ENCODE measurements around the gene RPL10. TPM values are rescaled to one million over a fixed set of nuclear protein-coding genes. Genes with fewer than 3 reads are reported as not detected.

The RPL10 gene
- total and polyA plus RNA-seq, 2 donors: 3,691 to 5,631 TPM

DNA sequence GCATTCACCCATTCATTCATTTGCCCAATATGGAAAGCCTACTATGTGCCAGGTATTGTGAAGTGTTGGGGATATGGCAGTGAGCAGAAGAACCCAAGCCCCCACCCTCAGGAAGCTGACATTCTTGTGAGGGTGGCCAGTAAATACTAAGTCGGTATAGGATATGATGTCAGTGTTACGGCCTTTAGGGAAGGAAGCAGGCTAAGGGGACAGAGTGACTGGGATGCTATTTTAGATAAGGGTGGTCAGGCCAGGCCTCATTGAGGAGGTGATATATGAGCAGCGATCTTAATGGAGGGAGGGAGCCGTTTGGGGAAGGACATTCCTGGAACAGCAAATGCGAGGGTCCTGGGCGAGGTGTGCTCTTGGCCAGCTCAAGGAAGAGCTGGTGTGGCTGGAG is 32.3 kb downstream of the RPL10 start:
- no peaks in the 10 kb centered on the region for H3K36me3 ChIP-seq (ENCODE audit: insufficient read depth)
- no peak for DNase-seq (ENCODE audit: extremely low spot score)
- no peak overlapping the region for H3K27ac ChIP-seq (ENCODE audit: low read depth)
- no peaks in the 10 kb centered on the region for H3K4me1 ChIP-seq (ENCODE audit: insufficient read depth)
- H3K4me3 ChIP-seq (ENCODE audit: low read depth, low read length): no peak overlapping the region
- WGBS: 63% methylated on average over 6 of the region's 6 CpGs

DNA sequence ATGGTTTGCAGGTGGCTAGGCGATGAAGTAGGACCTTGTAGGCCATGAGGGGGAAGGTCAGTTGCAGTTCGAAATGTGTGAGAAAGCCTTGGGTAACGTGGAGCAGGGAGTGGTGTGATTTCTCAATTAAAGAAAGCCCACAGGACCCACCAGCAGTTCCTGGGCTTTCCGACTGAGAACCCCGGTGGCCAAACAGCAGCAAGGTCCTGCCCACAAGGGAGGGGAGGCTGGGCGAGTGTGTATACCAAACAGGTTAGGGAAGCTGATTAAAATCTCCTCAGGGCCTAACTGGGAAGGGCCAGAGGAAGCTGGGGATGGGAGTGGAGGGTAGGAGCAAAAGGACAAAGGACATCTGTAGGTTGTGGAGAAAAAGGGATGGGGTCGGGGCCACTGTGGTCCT is 32.7 kb downstream of the RPL10 start:
- WGBS: 76% methylated on average over 7 of the region's 7 CpGs
- no peaks in the 10 kb centered on the region for H3K4me1 ChIP-seq (ENCODE audit: insufficient read depth)
- no peak overlapping the region for H3K4me3 ChIP-seq (ENCODE audit: low read depth, low read length)
- no peaks in the 10 kb centered on the region for H3K36me3 ChIP-seq (ENCODE audit: insufficient read depth)
- DNase-seq (ENCODE audit: extremely low spot score): no peak
- H3K27ac ChIP-seq (ENCODE audit: low read depth): peak overlapping the region; percentile 30

DNA sequence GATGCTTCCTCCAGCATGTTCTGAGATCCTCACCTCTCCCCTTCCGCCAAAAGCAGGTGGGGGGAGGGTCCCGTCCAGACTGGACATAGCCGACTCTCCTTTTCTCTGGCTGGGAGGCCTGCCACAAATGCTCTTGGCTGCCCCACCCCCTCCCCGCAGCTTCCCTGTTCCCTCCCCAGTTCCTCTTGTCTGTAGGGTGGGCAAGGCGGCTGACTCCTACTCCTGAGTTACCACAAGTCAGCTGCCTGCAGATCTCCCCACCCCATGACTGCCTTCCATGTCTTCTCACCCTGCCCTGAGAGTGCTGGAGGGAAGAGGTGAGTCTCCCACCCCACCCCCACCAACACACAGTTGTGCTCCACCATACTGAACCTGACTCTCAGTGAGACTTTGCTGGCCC is 33.2 kb downstream of the RPL10 start:
- Histone ChIP-seq H3K4me1 (ENCODE audit: insufficient read depth) (no peaks in the 10 kb centered on the region), H3K4me3 (ENCODE audit: low read depth, low read length) (no peak overlapping the region), H3K36me3 (ENCODE audit: insufficient read depth) (no peaks in the 10 kb centered on the region), H3K27ac (ENCODE audit: low read depth) (peak overlapping the region; percentile 30)
- DNase-seq (ENCODE audit: extremely low spot score): no peak
- 69% methylated on average over 5 of the region's 5 CpGs for WGBS

DNA sequence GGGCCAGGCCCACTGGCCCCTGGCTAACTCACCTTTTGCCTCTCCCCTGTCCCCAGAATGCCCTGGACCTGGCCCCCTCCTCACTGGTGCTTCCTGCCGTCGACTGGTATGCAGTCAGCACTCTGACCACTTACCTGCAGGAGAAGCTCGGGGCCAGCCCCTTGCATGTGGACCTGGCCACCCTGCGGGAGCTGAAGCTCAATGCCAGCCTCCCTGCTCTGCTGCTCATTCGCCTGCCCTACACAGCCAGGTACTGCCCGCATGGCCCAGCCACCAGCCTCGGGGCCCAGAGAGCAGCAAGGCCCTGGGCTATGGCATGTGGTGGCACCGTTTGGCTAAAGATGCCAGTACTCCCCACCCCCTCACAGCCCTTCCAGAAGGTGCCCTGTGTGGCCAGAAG is 34.0 kb downstream of the RPL10 start:
- Histone ChIP-seq H3K36me3 (ENCODE audit: insufficient read depth) (no peaks in the 10 kb centered on the region), H3K4me3 (ENCODE audit: low read depth, low read length) (no peak overlapping the region), H3K4me1 (ENCODE audit: insufficient read depth) (no peaks in the 10 kb centered on the region), H3K27ac (ENCODE audit: low read depth) (no peak overlapping the region)
- 93% methylated on average over 8 of the region's 8 CpGs for WGBS
- no peak for DNase-seq (ENCODE audit: extremely low spot score)

DNA sequence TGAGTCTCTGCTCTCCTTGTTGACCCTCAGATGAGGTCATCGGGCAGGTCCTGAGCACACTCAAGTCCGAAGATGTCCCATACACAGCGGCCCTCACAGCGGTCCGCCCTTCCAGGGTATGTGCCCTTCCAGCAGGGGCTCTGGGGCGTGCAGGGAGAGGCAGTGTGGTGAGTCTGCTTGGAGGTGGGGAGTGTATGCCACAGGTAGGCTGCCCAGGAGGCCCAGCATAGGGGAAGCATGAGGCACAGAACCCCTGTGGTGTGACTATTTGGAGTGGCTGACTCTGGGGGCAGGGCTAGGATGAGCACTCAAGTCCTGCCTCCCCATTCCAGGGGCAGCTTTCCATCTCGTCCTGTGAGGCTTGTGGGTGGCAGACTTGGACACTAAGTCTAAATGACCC is 35.4 kb downstream of the RPL10 start:
- no peak overlapping the region for H3K27ac ChIP-seq (ENCODE audit: low read depth)
- H3K4me3 ChIP-seq (ENCODE audit: low read depth, low read length): no peak overlapping the region
- 89% methylated on average over 7 of the region's 7 CpGs for WGBS
- H3K4me1 ChIP-seq (ENCODE audit: insufficient read depth): no peaks in the 10 kb centered on the region
- no peak for DNase-seq (ENCODE audit: extremely low spot score)
- H3K36me3 ChIP-seq (ENCODE audit: insufficient read depth): no peaks in the 10 kb centered on the region

DNA sequence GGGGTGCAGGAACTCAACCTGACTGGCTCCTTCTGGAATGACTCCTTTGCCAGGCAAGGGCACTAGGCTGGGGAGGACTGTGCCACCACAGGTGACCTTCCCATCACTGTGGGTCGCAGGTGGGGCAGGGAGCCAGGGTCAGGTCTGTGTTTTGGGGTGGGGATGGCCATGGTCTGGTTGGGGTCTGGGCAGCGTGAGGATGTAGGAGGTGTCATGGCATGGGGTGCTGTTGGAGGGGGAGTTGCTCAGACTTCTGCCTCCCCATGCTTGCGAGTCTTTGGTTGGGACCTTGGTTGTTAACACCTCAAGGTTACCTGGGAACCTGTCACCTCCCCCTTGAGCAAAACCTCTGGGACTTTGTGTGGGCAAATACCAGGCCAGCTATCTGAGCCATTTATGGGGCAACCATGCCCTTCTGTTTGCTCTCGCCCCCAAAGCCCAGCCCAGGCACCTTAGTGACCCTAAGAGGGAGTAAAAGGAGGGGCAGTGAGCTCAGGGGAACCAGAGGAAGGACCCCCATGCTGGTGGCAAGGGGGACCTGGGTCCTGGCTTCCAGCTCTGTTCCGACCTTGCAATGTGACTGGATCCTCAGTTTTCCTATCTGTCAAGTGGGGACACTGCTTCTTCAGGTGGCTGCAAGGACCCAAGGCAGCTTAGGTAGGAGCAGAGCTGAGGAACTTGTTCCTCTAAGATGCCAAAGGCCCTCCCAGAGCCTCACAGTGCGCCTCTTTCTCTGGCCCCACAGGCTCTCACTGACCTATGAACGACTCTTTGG is 36.4 kb downstream of the RPL10 start:
- WGBS: 92% methylated on average over 7 of the region's 7 CpGs
- Histone ChIP-seq H3K4me3 (ENCODE audit: low read depth, low read length) (no peak overlapping the region), H3K4me1 (ENCODE audit: insufficient read depth) (no peaks in the 10 kb centered on the region), H3K27ac (ENCODE audit: low read depth) (no peak overlapping the region), H3K36me3 (ENCODE audit: insufficient read depth) (no peaks in the 10 kb centered on the region)
- no peak for DNase-seq (ENCODE audit: extremely low spot score)

DNA sequence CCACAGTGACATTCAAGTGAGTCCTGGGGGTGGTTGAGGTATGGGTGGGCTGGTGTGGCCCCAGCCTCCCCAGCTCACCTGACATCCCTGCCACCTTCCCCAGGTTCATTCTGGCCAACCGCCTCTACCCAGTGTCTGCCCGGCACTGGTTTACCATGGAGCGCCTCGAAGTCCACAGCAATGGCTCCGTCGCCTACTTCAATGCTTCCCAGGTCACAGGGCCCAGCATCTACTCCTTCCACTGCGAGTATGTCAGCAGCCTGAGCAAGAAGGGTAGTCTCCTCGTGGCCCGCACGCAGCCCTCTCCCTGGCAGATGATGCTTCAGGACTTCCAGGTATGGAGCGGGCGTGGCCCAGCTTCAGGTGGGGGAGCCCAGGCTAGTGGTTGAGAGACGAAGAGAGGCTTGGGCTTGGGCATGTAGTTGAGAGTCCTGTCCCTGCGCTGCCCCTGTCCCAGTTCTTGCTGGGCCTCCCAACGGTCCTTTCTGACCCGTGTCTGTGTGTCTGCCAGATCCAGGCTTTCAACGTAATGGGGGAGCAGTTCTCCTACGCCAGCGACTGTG is 37.1 kb downstream of the RPL10 start:
- Histone ChIP-seq H3K36me3 (ENCODE audit: insufficient read depth) (no peaks in the 10 kb centered on the region), H3K4me1 (ENCODE audit: insufficient read depth) (no peaks in the 10 kb centered on the region), H3K27ac (ENCODE audit: low read depth) (no peak overlapping the region), H3K4me3 (ENCODE audit: low read depth, low read length) (no peak overlapping the region)
- DNase-seq (ENCODE audit: extremely low spot score): no peak
- WGBS: 94% methylated on average over 19 of the region's 19 CpGs

DNA sequence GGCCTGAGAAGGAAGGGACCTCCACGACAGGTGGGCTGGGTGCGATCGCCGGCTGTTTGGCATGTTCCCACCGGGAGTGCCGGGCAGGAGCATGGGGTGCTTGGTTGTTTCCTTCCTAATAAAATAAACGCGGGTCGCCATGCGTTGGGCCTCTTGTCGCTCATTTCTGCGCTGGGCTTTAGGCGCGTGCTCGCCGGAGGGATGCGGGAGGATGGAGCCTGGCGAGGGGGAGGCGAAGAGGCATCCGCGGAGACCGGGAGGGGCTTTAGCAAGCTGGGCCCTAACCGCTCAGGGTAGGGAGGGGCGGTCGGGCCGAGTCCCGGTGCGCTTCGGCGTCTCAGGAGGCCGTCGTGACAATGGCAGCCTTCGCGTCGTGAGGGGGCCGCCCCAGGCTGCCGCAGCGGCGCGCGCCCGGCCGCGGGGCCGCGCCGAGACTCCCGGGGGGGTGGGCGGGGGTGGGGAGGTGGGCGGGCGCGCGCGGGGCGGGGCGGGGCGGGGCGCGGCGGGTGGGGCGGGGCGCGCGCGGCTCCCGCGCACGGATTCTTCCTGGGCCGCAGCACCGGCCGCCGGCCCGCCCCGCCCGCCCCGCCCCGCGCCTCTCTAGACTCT is 38.3 kb downstream of the RPL10 start:
- 3% methylated on average over 49 of the region's 78 CpGs for WGBS
- Histone ChIP-seq H3K27ac (ENCODE audit: low read depth) (peak overlapping the region; percentile 95), H3K4me3 (ENCODE audit: low read depth, low read length) (peak overlapping the region; percentile 82), H3K36me3 (ENCODE audit: insufficient read depth) (no peaks in the 10 kb centered on the region), H3K4me1 (ENCODE audit: insufficient read depth) (no peaks in the 10 kb centered on the region)
- no peak for DNase-seq (ENCODE audit: extremely low spot score)

DNA sequence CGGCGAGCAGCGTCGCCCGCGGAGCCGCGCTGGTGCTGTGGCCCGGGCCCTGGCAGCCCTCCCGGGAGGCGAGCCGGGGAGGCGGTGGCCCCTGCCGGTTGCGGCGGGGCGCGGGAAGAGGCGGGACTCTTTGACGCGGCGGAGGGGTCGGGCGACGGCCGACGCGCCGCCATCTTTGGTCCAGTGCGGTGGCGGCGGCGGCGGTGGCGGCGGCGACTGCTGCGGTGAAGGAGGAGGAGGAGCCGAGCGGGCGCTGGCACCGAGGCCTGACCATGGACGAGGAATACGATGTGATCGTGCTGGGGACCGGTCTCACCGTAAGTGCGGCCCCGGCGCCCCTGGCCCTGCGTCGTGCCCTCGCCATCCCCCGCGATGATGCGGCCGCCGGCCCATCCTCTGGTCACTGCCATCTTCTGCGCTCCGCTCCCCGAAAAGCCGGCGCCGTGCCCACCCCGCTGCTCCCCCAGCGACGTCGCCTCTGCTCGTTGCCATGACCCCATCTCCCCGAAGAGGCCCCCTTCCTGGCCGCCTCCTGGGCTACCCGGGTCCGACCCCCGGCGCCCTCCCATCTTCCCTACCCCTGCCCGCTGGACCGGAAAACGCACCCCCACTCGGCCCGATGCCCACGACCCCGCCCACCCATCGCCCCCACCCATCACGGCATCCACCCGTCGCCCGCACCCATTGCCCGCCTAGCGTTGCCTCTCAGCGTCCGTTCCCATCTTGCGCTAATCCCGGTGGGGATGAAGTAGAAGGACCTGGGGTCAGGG is 39.0 kb downstream of the RPL10 start, which contains the start of gene GDI1:
Gene GDI1 (plus strand): TSS at position 172 of the 770 bp plus-strand sequence. CDS start 101 bp downstream, at position 273.
- peak within 1 kb of the TSS; percentile 82 for H3K4me3 ChIP-seq (ENCODE audit: low read depth, low read length)
- H3K36me3 ChIP-seq (ENCODE audit: insufficient read depth): no peaks in the 10 kb centered on the region
- under 1% methylated on average over 63 of the region's 93 CpGs for WGBS
- no peak for DNase-seq (ENCODE audit: extremely low spot score)
- no peaks in the 10 kb centered on the region for H3K4me1 ChIP-seq (ENCODE audit: insufficient read depth)
- H3K27ac ChIP-seq (ENCODE audit: low read depth): peak within 1 kb of the TSS; percentile 95

DNA sequence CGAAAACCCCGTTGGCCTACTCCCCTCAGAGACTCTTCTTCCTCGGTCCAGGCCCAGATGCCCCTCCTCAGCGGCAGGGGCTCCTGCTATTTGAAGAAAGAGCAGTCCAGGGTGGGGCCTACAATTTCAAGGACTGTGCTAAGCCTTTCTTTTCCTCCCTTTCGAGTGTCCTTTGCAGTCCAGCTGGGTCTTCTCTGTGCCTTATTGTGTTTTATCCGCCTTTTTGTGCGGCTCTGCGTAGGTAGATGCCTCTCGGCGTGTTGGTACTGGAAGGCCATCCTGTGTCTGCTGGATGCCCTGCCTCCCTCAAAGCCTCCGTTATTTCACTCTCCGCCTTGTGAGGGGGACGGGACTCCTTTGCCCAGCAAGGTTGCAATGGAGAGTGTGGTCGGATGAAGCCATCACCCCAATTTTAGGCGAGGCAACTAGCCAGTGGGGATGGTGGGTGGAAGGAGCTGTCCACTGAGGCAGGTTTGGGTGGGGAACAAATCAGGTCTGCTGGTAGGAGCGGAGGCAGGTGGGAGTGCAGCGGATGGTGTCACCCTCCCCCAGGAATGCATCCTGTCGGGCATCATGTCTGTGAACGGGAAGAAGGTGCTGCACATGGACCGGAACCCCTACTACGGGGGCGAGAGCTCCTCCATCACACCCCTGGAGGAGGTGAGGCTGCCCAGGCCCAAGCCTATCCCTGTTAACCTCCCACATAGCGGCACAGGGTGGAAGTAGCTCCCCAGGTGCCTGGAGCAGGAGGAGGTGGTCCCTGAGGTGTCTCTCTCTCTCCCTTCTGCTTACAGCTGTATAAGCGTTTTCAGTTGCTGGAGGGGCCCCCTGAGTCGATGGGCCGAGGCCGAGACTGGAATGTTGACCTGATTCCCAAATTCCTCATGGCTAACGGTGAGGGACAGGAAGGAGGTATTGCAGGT is 40.1 kb downstream of the RPL10 start:
- Histone ChIP-seq H3K27ac (ENCODE audit: low read depth) (no peak overlapping the region), H3K4me1 (ENCODE audit: insufficient read depth) (no peaks in the 10 kb centered on the region), H3K36me3 (ENCODE audit: insufficient read depth) (no peaks in the 10 kb centered on the region), H3K4me3 (ENCODE audit: low read depth, low read length) (peak overlapping the region; percentile 82)
- 28% methylated on average over 28 of the region's 28 CpGs for WGBS
- no peak for DNase-seq (ENCODE audit: extremely low spot score)

DNA sequence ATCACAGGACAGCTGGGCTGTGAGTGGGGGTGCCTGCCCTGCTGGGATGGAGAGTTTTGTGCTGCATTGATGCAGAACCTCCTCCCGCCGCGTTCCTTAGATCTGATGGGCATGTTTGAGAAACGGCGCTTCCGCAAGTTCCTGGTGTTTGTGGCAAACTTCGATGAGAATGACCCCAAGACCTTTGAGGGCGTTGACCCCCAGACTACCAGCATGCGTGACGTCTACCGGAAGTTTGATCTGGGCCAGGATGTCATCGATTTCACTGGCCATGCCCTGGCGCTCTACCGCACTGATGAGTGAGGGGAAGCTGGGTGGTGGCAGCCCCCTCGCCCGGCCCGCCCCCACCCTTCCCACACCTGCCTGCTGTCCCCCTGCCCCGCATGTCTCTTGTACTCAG is 41.7 kb downstream of the RPL10 start:
- no peak for DNase-seq (ENCODE audit: extremely low spot score)
- Histone ChIP-seq H3K4me1 (ENCODE audit: insufficient read depth) (no peaks in the 10 kb centered on the region), H3K27ac (ENCODE audit: low read depth) (no peak overlapping the region), H3K36me3 (ENCODE audit: insufficient read depth) (no peaks in the 10 kb centered on the region), H3K4me3 (ENCODE audit: low read depth, low read length) (no peak overlapping the region)
- WGBS: 91% methylated on average over 18 of the region's 18 CpGs

DNA sequence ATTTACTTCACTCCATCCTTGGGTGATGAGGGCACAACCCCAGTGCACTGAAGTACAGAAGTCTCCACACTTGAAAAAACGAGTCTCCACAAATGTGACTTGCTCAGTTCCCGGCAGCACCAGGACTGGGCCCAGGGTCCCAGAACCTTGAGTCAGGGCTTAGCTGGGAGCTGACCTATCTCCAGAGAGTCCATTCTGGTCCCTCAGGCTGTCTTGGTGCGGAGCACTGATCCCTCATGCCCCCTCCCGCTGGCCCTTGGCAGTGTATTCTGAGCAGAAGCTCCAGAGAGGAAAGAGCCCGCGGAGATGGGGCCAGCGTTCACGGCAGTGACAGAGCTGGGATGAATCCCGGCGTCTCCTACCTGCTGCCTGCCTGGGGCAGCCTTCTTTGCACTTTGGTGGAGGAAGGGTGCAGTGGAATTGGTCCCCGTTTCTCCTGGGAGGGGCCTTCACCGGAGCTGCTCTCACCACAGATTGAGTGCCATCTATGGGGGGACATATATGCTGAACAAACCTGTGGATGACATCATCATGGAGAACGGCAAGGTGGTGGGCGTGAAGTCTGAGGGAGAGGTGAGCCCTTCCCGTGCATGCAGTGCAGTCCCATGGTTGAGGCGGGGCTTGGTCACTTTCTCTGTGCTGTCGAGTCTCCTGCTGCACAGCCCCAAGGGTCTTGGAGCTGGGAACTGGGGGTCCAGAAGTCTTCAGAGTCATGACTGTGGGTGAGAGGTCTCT is 42.6 kb downstream of the RPL10 start:
- H3K27ac ChIP-seq (ENCODE audit: low read depth): no peak overlapping the region
- 79% methylated on average over 17 of the region's 17 CpGs for WGBS
- no peak overlapping the region for H3K4me3 ChIP-seq (ENCODE audit: low read depth, low read length)
- no peaks in the 10 kb centered on the region for H3K4me1 ChIP-seq (ENCODE audit: insufficient read depth)
- no peaks in the 10 kb centered on the region for H3K36me3 ChIP-seq (ENCODE audit: insufficient read depth)
- DNase-seq (ENCODE audit: extremely low spot score): no peak

All from urinary bladder (tissue), 4 donors.